Mesenchymal stem cell (in vitro differentiated cells and primary cell): ENCODE data around the gene SPRN.

Source experiments
- DNase-seq: peaks from one replicate; pipeline ENCODE4 v3.0.0-alpha.2; 2013
- H2AFZ ChIP-seq: one replicate; pipeline ENCODE4 v1.6.1; 2013; ENCODE audit warnings: low read depth, mild to moderate bottlenecking, control low read depth, inconsistent platforms, low read length, moderate library complexity
- H2AK5ac ChIP-seq: 2 replicates; pipeline ENCODE4 v1.6.1; 2013; ENCODE audit warnings: low read length, moderate library complexity, mild to moderate bottlenecking, inconsistent platforms; ENCODE audit not compliant: severe bottlenecking
- H2BK120ac ChIP-seq: one replicate; pipeline ENCODE4 v1.6.1; 2013; ENCODE audit warnings: low read depth, mild to moderate bottlenecking, inconsistent platforms, low read length, moderate library complexity
- H2BK12ac ChIP-seq, 2 experiments: one replicate each; pipeline ENCODE4 v1.6.1; 2013; ENCODE audit warnings: inconsistent platforms in 2 of 2, low read length in 2 of 2, mild to moderate bottlenecking in 2 of 2, moderate library complexity in 2 of 2, control low read depth in 1 of 2
- H2BK15ac ChIP-seq: one replicate; pipeline ENCODE4 v1.6.1; 2013; ENCODE audit warnings: mild to moderate bottlenecking, low read depth, inconsistent platforms; ENCODE audit not compliant: poor library complexity, severe bottlenecking
- H2BK5ac ChIP-seq: 2 replicates; pipeline ENCODE4 v1.6.1; 2013; ENCODE audit warnings: low read depth, mild to moderate bottlenecking, low read length, control low read depth, inconsistent platforms; ENCODE audit not compliant: poor library complexity, severe bottlenecking
- H3K14ac ChIP-seq, 2 experiments: one replicate each; pipeline ENCODE4 v1.6.1; 2013; ENCODE audit warnings: inconsistent platforms in 2 of 2, low read length in 2 of 2, control low read depth in 1 of 2, mild to moderate bottlenecking in 1 of 2, moderate library complexity in 1 of 2
- H3K18ac ChIP-seq, 2 experiments: one replicate each; pipeline ENCODE4 v1.6.1; 2013; ENCODE audit warnings: inconsistent platforms in 2 of 2, low read length in 2 of 2, control low read depth in 1 of 2, low read depth in 1 of 2, mild to moderate bottlenecking in 1 of 2
- H3K23ac ChIP-seq, 2 experiments: one replicate each; pipeline ENCODE4 v1.6.1; 2013; ENCODE audit warnings: inconsistent platforms in 2 of 2, low read length in 2 of 2, mild to moderate bottlenecking in 2 of 2, moderate library complexity in 2 of 2, control low read depth in 1 of 2
- H3K27ac ChIP-seq: 2 replicates; pipeline ENCODE4 v1.5.1; 2013; ENCODE audit warnings: mild to moderate bottlenecking, moderate library complexity, low read length, control low read depth, inconsistent platforms; ENCODE audit not compliant: poor library complexity, severe bottlenecking
- H3K27me3 ChIP-seq, 2 experiments: 2 replicates each; pipeline versions ENCODE4 v1.6.1 to v1.7.0; 2013; ENCODE audit warnings: low read length in 2 of 2, mild to moderate bottlenecking in 2 of 2, moderate library complexity in 2 of 2, control low read depth in 1 of 2, inconsistent platforms in 1 of 2; ENCODE audit not compliant: control insufficient read depth in 1 of 2, insufficient read depth in 1 of 2
- H3K36me3 ChIP-seq, 2 experiments: 2 replicates each; pipeline versions ENCODE4 v1.6.1 to v1.7.0; 2013; ENCODE audit warnings: low read length in 2 of 2, control low read depth in 1 of 2, inconsistent platforms in 1 of 2, low read depth in 1 of 2, mild to moderate bottlenecking in 1 of 2; ENCODE audit not compliant: insufficient read depth in 2 of 2, control insufficient read depth in 1 of 2
- H3K4ac ChIP-seq, 2 experiments: one replicate each; pipeline ENCODE4 v1.6.1; 2013; ENCODE audit warnings: inconsistent platforms in 2 of 2, low read length in 2 of 2, mild to moderate bottlenecking in 2 of 2, moderate library complexity in 2 of 2, control low read depth in 1 of 2, low read depth in 1 of 2
- H3K4me1 ChIP-seq: 2 replicates; pipeline ENCODE4 v1.6.1; 2013; ENCODE audit warnings: low read depth, low read length, control low read depth; ENCODE audit not compliant: control insufficient read depth, insufficient read depth
- H3K4me2 ChIP-seq: 2 replicates; pipeline ENCODE4 v1.6.1; 2013; ENCODE audit warnings: low read length, mild to moderate bottlenecking, inconsistent platforms; ENCODE audit not compliant: poor library complexity, severe bottlenecking
- H3K4me3 ChIP-seq, 2 experiments: 2 replicates each; pipeline versions ENCODE4 v1.5.1 to v1.7.0; 2013; ENCODE audit warnings: low read length in 2 of 2, mild to moderate bottlenecking in 2 of 2, control low read depth in 1 of 2, low read depth in 1 of 2; ENCODE audit not compliant: insufficient read depth in 1 of 2
- H3K79me1 ChIP-seq: replicated peaks from 2 replicates; pipeline ENCODE4 v1.6.1; 2013; ENCODE audit warnings: mild to moderate bottlenecking, control low read depth, low read length, inconsistent platforms; ENCODE audit not compliant: poor library complexity, severe bottlenecking
- H3K9ac ChIP-seq: 2 replicates; pipeline ENCODE4 v1.7.0; 2013; ENCODE audit warnings: mild to moderate bottlenecking, low read length, moderate library complexity
- H3K9me3 ChIP-seq: 2 replicates; pipeline ENCODE4 v1.7.0; 2013; ENCODE audit warnings: mild to moderate bottlenecking, low read length; ENCODE audit not compliant: control insufficient read depth
- H4K8ac ChIP-seq: one replicate; pipeline ENCODE4 v1.6.1; 2013; ENCODE audit warnings: inconsistent platforms, mild to moderate bottlenecking, low read length, moderate library complexity
- H4K91ac ChIP-seq: one replicate; pipeline ENCODE4 v1.6.1; 2013; ENCODE audit warnings: mild to moderate bottlenecking, low read length, inconsistent platforms
- WGBS: methylation state at CpG from one replicate; pipeline ENCODE4 v1.1.7; 2013; ENCODE audit warnings: mixed read lengths; 5-methylcytosine and 5-hydroxymethylcytosine counted together

Gene SPRN

DNA sequence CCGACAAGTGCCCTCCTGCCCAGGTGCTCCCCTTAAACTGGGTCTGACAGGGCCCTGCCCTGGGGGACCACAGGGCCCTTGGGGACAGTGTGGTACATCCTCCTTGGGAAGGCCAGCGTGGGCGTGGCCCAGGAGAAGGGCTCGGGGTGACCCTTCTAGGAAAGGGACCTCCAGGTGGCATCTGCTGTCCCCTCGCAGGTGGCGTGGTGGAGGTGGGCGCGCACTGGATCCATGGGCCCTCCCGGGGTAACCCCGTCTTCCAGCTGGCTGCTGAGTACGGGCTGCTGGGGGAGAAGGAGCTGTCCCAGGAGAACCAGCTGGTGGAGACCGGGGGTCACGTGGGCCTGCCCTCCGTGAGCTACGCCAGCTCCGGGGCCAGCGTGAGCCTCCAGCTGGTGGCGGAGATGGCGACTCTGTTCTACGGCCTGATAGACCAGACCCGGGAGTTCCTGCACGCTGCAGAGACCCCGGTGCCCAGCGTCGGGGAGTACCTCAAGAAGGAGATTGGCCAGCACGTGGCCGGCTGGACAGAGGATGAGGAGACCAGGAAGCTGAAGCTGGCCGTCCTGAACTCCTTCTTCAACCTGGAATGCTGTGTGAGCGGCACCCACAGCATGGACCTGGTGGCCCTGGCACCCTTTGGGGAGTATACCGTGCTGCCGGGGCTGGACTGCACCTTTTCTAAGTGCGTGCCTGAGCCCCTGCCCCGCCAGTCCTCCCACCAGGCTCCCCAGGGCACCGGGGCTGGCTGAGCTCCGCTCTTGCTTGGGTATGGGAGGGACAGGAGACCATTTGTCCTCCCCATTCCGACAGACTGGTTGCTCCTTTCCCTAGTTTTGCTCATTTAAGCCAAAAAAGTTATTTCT, 44.4 kb downstream of the SPRN start:
- DNase-seq: no peak
- Histone ChIP-seq H3K4me1 (peaks cover 22% of the 10 kb centered on the region), H2AFZ (peak overlapping the region; percentile 44), H4K8ac (no peak overlapping the region), H2BK5ac (no peak overlapping the region), H2BK12ac (peak overlapping the region in 1 of 2 experiments; percentile 11), H3K27me3 (no peaks in the 10 kb centered on the region), H3K4me3 (peak overlapping the region; percentile 79 to 81), H3K4ac (peak overlapping the region; percentile 47 to 74), H3K79me1 (peaks cover 10% of the 10 kb centered on the region), H3K23ac (no peak overlapping the region), H3K4me2 (peak overlapping the region; percentile 85), H3K9ac (peak overlapping the region; percentile 79), H2BK120ac (no peak overlapping the region), H3K18ac (peak overlapping the region in 1 of 2 experiments; percentile 84), H3K36me3 (peaks cover 15 to 24% of the 10 kb centered on the region in 2 experiments), H3K27ac (no peak overlapping the region), H2AK5ac (peak overlapping the region; percentile 6), H3K14ac (no peak overlapping the region), H2BK15ac (peak overlapping the region; percentile 95), H4K91ac (peak overlapping the region; percentile 19), H3K9me3 (no peaks in the 10 kb centered on the region)
- 94% methylated on average over 35 of the region's 36 CpGs for WGBS

DNA sequence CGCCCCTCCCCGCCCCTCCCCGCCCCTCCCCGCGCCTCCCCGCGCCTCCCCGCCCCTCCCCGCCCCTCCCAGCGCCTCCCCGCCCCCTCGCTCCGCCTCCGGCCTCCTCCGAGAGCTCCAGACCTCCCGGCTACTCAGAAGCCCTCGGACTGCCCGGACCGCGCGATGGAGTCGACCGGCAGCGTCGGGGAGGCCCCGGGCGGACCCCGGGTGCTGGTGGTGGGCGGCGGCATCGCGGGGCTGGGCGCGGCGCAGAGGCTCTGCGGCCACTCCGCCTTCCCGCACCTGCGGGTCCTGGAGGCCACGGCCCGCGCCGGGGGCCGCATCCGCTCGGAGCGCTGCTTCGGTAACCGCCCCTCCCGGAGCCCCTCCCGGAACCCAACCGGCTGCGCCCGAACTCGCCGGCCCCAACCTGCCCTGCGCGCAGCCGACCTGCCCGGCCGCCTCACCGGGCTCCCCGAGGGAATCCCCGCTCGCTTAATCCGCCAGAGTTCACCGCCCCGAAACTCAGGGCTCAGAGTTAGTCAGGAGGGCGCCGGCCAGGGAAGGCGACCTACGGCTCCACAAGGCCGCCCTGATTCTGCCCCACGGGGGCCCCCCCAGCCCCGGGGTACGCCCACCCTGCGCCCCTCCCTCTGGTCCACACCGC, 45.1 kb downstream of the SPRN start, which contains the start of gene PAOX:
Gene PAOX (plus strand): TSS at position 111 of the 649 bp plus-strand sequence. CDS start 55 bp downstream, at position 166.
- Histone ChIP-seq H3K18ac (peak within 1 kb of the TSS; percentile 84 to 88), H4K91ac (peak within 1 kb of the TSS; percentile 78), H2BK15ac (peak within 1 kb of the TSS; percentile 95), H3K4me2 (peak within 1 kb of the TSS; percentile 99), H3K9ac (peak within 1 kb of the TSS; percentile 79), H2BK5ac (peak within 1 kb of the TSS; percentile 63), H3K27me3 (no peaks in the 10 kb centered on the region), H4K8ac (peak within 1 kb of the TSS; percentile 81), H2BK120ac (peak within 1 kb of the TSS; percentile 71), H3K4me1 (peaks cover 22% of the 10 kb centered on the region), H3K4ac (peak within 1 kb of the TSS; percentile 74 to 85), H3K9me3 (no peaks in the 10 kb centered on the region), H3K4me3 (peak within 1 kb of the TSS; percentile 81 to 93), H3K36me3 (peaks cover 14 to 19% of the 10 kb centered on the region in 2 experiments), H2AFZ (peak within 1 kb of the TSS; percentile 92), H3K79me1 (peaks cover 10% of the 10 kb centered on the region), H3K23ac (peak within 1 kb of the TSS in 1 of 2 experiments; percentile 97), H3K14ac (peak within 1 kb of the TSS in 1 of 2 experiments; percentile 84), H2AK5ac (peak within 1 kb of the TSS; percentile 6), H2BK12ac (peak within 1 kb of the TSS in 1 of 2 experiments; percentile 70), H3K27ac (no peak within 1 kb of the TSS)
- DNase-seq: peak; percentile 64
- WGBS: 8% methylated on average over 57 of the region's 78 CpGs

DNA sequence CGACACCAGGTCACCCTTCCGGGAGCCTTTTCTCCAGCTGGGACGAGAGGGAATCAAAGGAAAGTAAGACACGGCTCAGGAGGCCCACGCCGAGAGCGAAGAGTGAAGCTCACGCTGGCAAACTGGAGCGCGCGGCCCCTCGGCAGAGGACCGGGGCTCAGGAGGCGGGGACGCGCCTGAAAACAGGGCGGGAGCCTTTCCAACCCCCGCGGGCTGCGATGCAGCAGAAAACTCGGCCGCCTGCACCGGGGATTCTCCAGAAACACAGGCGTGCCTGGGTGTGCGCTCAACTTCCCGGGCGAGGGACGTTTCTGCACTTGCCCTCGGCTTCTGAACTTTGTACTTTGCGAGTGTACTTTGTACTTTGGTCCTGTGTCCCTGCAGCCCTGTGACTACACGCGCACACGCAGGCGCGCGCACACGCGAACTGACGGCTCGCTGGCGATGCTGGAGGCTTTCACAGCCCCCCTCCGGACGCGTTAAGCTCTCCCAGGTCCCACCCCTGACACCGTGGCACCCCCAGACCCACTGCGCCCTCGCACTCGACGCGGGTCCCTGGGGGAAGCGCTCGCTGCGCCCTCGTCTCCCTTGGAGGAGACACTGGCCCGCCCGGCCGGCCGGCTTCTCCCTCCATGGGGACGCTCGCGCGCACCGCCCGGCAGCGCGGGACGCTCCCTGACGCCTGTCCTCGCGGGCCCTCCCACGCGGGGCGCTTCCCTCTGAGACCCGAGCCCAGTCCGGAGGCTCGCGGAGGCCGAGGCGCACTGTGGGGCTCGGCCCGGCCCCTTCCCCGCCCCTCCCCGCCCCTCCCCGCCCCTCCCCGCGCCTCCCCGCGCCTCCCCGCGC, 46.0 kb downstream of the SPRN start:
- Histone ChIP-seq H3K27me3 (no peaks in the 10 kb centered on the region), H3K4me3 (peak overlapping the region; percentile 77 to 93), H3K14ac (peak overlapping the region in 1 of 2 experiments; percentile 84), H3K27ac (no peak overlapping the region), H2BK5ac (no peak overlapping the region), H3K4ac (peak overlapping the region; percentile 37 to 85), H2BK12ac (peak overlapping the region in 1 of 2 experiments; percentile 70), H3K79me1 (peaks cover 10% of the 10 kb centered on the region), H2BK120ac (peak overlapping the region; percentile 71), H2BK15ac (no peak overlapping the region), H3K4me2 (peak overlapping the region; percentile 99), H4K8ac (peak overlapping the region; percentile 81), H3K18ac (peak overlapping the region; percentile 45 to 77), H4K91ac (peak overlapping the region; percentile 78), H3K9me3 (no peaks in the 10 kb centered on the region), H3K23ac (peak overlapping the region in 1 of 2 experiments; percentile 97), H2AK5ac (no peak overlapping the region), H3K9ac (peak overlapping the region; percentile 79), H3K4me1 (peaks cover 22% of the 10 kb centered on the region), H3K36me3 (peaks cover 9 to 11% of the 10 kb centered on the region in 2 experiments), H2AFZ (peak overlapping the region; percentile 92)
- peak; percentile 61 for DNase-seq
- WGBS: 0% methylated on average over 58 of the region's 90 CpGs
